Neural crest cell (in vitro differentiated cells): Measurements from ENCODE around the gene JADE2. TPM values are rescaled to one million over a fixed set of nuclear protein-coding genes. Genes with fewer than 3 reads are reported as not detected.

Source experiments
- DNase-seq: peaks from one replicate; pipeline ENCODE4 v3.0.0; 2021; ENCODE audit warnings: low read depth, mixed read lengths, low spot score
- H3K27ac Mint-ChIP-seq: one replicate; pipeline ENCODE4 v1.8.0; 2021; ENCODE audit warnings: mild to moderate bottlenecking, mixed read lengths; ENCODE audit not compliant: unreplicated experiment
- H3K27me3 Mint-ChIP-seq: 2 replicates; pipeline ENCODE4 v1.8.0; 2021; ENCODE audit warnings: low read depth, mild to moderate bottlenecking, mixed read lengths
- H3K36me3 Mint-ChIP-seq: 2 replicates; pipeline ENCODE4 v1.8.0; 2021; ENCODE audit warnings: low read depth, mild to moderate bottlenecking, mixed read lengths
- H3K4me1 Mint-ChIP-seq: 2 replicates; pipeline ENCODE4 v1.8.0; 2021; ENCODE audit warnings: mixed read lengths
- H3K4me3 Mint-ChIP-seq: one replicate; pipeline ENCODE4 v1.8.0; 2021; ENCODE audit warnings: mild to moderate bottlenecking, mixed read lengths
- H3K9me3 Mint-ChIP-seq: 2 replicates; pipeline ENCODE4 v1.8.0; 2021; ENCODE audit warnings: mixed read lengths
- total RNA-seq: library from RNA; stranded (reverse); gene quantifications from 2 replicates; pipeline ENCODE4 v1.2.1, GENCODE V29; 2021
- TF ChIP-seq, protein P1 (sequence below): fragments of 200-600 bp; sonication (generic); conservative IDR thresholded peaks from 2 replicates; pipeline ENCODE4 v1.5.0; 2021; ENCODE audit warnings: antibody characterized with exemption, mild to moderate bottlenecking

Gene JADE2
- total RNA-seq, 1 donor from 2014 or later: 2.1 TPM

DNA sequence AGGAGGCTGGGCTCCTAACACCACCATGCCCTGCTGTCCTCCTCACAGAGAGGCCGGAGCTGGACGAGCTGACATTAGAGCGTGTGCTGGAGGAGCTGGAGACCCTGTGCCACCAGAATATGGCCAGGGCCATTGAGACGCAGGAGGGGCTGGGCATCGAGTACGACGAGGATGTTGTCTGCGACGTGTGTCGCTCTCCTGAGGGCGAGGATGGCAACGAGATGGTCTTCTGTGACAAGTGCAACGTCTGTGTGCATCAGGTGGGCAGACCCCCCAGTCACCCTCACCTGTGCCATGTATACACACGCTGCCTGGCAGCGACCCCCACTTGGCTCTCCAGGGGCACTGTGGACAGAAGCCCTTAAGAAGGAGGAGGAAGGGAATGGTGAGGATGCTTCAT lies 35.2 kb downstream of the JADE2 start:
- no peaks in the 10 kb centered on the region for H3K9me3 Mint-ChIP-seq
- TF ChIP-seq, protein P1, sequence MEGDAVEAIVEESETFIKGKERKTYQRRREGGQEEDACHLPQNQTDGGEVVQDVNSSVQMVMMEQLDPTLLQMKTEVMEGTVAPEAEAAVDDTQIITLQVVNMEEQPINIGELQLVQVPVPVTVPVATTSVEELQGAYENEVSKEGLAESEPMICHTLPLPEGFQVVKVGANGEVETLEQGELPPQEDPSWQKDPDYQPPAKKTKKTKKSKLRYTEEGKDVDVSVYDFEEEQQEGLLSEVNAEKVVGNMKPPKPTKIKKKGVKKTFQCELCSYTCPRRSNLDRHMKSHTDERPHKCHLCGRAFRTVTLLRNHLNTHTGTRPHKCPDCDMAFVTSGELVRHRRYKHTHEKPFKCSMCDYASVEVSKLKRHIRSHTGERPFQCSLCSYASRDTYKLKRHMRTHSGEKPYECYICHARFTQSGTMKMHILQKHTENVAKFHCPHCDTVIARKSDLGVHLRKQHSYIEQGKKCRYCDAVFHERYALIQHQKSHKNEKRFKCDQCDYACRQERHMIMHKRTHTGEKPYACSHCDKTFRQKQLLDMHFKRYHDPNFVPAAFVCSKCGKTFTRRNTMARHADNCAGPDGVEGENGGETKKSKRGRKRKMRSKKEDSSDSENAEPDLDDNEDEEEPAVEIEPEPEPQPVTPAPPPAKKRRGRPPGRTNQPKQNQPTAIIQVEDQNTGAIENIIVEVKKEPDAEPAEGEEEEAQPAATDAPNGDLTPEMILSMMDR: no peak
- no peaks in the 10 kb centered on the region for H3K36me3 Mint-ChIP-seq
- no peaks in the 10 kb centered on the region for H3K27me3 Mint-ChIP-seq
- H3K27ac Mint-ChIP-seq: no peak overlapping the region
- no peak overlapping the region for H3K4me3 Mint-ChIP-seq
- peaks cover 11% of the 10 kb centered on the region for H3K4me1 Mint-ChIP-seq
- no peak for DNase-seq

DNA sequence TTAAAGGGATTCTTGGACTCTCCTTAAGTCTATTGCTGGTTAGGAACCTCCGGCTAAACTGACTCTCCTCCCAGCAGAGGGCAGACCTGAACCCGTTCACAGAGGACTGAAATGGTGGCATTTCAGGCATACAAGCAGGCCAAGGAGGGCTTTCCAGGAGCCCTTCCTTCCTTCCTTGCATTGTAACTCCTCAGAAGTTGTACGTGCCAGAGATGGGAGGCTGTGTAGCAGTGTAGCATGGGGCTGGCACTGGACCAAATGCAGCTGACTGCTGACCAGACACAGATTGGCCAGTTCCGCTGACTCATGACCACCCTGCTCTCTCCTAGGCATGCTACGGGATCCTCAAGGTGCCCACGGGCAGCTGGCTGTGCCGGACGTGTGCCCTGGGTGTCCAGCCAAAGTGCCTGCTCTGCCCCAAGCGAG lies 36.4 kb downstream of the JADE2 start:
- no peaks in the 10 kb centered on the region for H3K27me3 Mint-ChIP-seq
- TF ChIP-seq, protein P1: peak; percentile 47
- H3K9me3 Mint-ChIP-seq: no peaks in the 10 kb centered on the region
- H3K4me1 Mint-ChIP-seq: peaks cover 2% of the 10 kb centered on the region
- no peak overlapping the region for H3K27ac Mint-ChIP-seq
- H3K4me3 Mint-ChIP-seq: no peak overlapping the region
- H3K36me3 Mint-ChIP-seq: no peaks in the 10 kb centered on the region
- peak; percentile 41 for DNase-seq

DNA sequence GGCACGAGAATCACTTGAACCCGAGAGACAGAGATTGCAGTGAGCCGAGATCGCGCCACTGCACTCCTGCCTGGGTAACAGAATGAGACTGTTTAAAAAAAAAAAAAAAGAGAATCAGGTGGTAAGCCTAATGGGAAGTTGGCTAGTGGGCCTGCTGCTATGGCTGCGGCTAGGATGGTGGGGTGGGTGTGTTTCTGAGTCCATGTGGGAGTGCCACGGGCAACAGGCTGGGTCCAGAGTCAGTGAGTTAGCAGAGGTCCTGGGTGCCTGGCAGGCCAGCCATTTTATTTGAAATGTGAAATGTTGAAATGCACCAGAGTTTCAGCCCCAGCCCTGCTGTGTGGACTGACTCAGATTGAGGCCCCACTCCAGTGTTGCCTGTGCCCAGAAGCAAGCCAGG lies 37.8 kb downstream of the JADE2 start:
- no peak for DNase-seq
- Mint-ChIP-seq H3K4me3 (no peak overlapping the region), H3K4me1 (peaks cover 4% of the 10 kb centered on the region), H3K27me3 (no peaks in the 10 kb centered on the region), H3K27ac (no peak overlapping the region), H3K36me3 (no peaks in the 10 kb centered on the region), H3K9me3 (no peaks in the 10 kb centered on the region)
- TF ChIP-seq, protein P1: no peak

DNA sequence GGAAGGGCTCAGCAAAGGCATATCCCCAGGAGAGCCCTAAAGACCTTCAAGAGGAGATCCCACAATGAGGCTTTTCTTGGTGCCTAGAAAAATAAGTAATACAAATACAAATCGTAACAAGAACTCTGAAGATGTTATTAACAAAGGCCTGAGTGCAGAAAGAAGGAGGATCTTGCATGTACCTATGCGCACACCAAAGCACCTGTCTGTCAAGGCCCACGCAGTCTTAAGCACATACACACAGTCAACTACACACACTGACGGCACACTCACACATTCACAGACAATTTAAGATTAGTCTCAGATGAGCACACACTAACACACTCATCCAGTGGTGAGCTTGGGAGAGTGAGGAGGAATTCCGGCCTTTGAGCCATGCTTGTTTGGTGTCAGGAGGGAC lies 38.5 kb downstream of the JADE2 start:
- H3K36me3 Mint-ChIP-seq: no peaks in the 10 kb centered on the region
- H3K27ac Mint-ChIP-seq: peak overlapping the region; percentile 86
- H3K4me1 Mint-ChIP-seq: peaks cover 7% of the 10 kb centered on the region
- H3K4me3 Mint-ChIP-seq: no peak overlapping the region
- no peaks in the 10 kb centered on the region for H3K27me3 Mint-ChIP-seq
- no peak for DNase-seq
- TF ChIP-seq, protein P1: no peak
- H3K9me3 Mint-ChIP-seq: no peaks in the 10 kb centered on the region

DNA sequence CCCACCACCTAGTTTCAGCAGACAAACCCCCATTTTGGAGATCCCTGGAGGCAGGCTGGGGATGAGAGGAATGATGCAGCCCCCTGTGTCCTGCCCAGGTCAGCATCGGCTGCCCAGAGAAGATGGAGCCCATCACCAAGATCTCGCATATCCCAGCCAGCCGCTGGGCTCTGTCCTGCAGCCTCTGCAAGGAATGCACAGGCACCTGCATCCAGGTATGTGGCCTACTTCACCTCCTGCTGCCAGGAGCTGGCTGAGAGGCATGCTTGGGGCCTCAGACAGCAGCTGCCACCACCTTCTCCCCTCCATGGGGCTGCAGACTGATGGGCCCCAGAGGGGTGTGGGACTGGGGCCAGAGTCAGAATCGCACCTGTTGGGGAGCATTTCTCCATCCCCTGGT lies 38.9 kb downstream of the JADE2 start:
- Mint-ChIP-seq H3K4me1 (peaks cover 12% of the 10 kb centered on the region), H3K27me3 (no peaks in the 10 kb centered on the region), H3K9me3 (no peaks in the 10 kb centered on the region), H3K27ac (no peak overlapping the region), H3K4me3 (no peak overlapping the region), H3K36me3 (no peaks in the 10 kb centered on the region)
- TF ChIP-seq, protein P1: no peak
- DNase-seq: no peak
